K562 (cell line): Measurements from ENCODE around the gene SELENOI. TPM values are rescaled to one million over a fixed set of nuclear protein-coding genes. Genes with fewer than 3 reads are reported as not detected.

Source experiments
- CREB1 ChIP-seq, 2 experiments: sonication (generic) in 1 of 2; formaldehyde crosslinking in 1 of 2; IDR thresholded peaks; 2 replicates each; pipeline versions ENCODE4 v1.6.1 to v1.8.0; 2012 to 2022; ENCODE audit warnings: inconsistent platforms in 1 of 2, mild to moderate bottlenecking in 1 of 2, missing genetic modification reagents in 1 of 2, moderate library complexity in 1 of 2
- CREB5 ChIP-seq: fragments of 250-450 bp; sonication (Bioruptor Pico); IDR thresholded peaks from 2 replicates; pipeline ENCODE4 v1.5.0; 2020; ENCODE audit warnings: mild to moderate bottlenecking
- EP400 ChIP-seq: fragments of 450-650 bp; IDR thresholded peaks from 2 replicates; pipeline ENCODE4 v1.6.1; 2017; ENCODE audit warnings: antibody characterized with exemption, mild to moderate bottlenecking, moderate library complexity
- ETV5 ChIP-seq: sonication (generic); formaldehyde crosslinking; IDR thresholded peaks from 2 replicates; pipeline ENCODE4 v1.4.0; 2020; ENCODE audit warnings: low read depth, mild to moderate bottlenecking, missing genetic modification reagents
- HMG20B ChIP-seq: fragments of 250-450 bp; sonication (Bioruptor Pico); IDR thresholded peaks from 2 replicates; pipeline ENCODE4 v1.5.0; 2021; ENCODE audit warnings: mild to moderate bottlenecking
- MEIS2 ChIP-seq: fragments of 450-650 bp; IDR thresholded peaks from 2 replicates; pipeline ENCODE4 v1.6.1; 2014; ENCODE audit warnings: mild to moderate bottlenecking; ENCODE audit not compliant: partially characterized antibody
- MTA3 ChIP-seq: fragments of 450-650 bp; formaldehyde crosslinking; IDR thresholded peaks from 2 replicates; pipeline ENCODE4 v1.6.1; 2017; ENCODE audit warnings: mild to moderate bottlenecking, borderline replicate concordance
- POU5F1 ChIP-seq: fragments of 150-350 bp; IDR thresholded peaks from 2 replicates; pipeline ENCODE4 v1.6.1; 2014; ENCODE audit warnings: borderline replicate concordance, low read length, low read depth, mild to moderate bottlenecking; ENCODE audit not compliant: partially characterized antibody
- PRMT5 ChIP-seq: sonication (generic); formaldehyde crosslinking; IDR thresholded peaks from 2 replicates; pipeline ENCODE4 v1.5.0; 2020; ENCODE audit warnings: missing genetic modification reagents
- REST ChIP-seq, 2 experiments: fragments of 450-650 bp; formaldehyde crosslinking in 1 of 2; IDR thresholded peaks; 2 replicates each; pipeline versions ENCODE4 v1.4.0 to v1.6.1; 2014 to 2020; ENCODE audit warnings: mild to moderate bottlenecking in 2 of 2, borderline replicate concordance in 1 of 2, low read depth in 1 of 2
- SNIP1 ChIP-seq: fragments of 450-650 bp; IDR thresholded peaks from 2 replicates; pipeline ENCODE4 v1.7.1; 2017; ENCODE audit warnings: low read depth, mild to moderate bottlenecking
- TEAD2 ChIP-seq: fragments of 450-650 bp; IDR thresholded peaks from 2 replicates; pipeline ENCODE4 v1.6.1; 2016; ENCODE audit warnings: missing genetic modification characterization, control low read depth, missing compliant biosample characterization
- ZNF398 ChIP-seq: fragments of 250-450 bp; sonication (Bioruptor Pico); IDR thresholded peaks from 2 replicates; pipeline ENCODE4 v1.8.0; 2021; ENCODE audit warnings: moderate library complexity, mild to moderate bottlenecking, inconsistent platforms
- polyA plus RNA-seq, 8 experiments: library from polyadenylated mRNA; depleted of rRNA in 4 of 8; stranded (reverse) in 5 of 8; unstranded in 3 of 8; fragments of >200 nt; fragmentation: Nextera tagmentation in 2 of 8; fragmentation: Illumina TruSeq in 1 of 8; extraction: Ambion mirVana in 2 of 8; extraction: Trizol in 1 of 8; gene quantifications; 2 replicates each; pipeline versions ENCODE4 v1.2.1 to v1.2.3, GENCODE V29; 2011 to 2014; ENCODE audit warnings: inconsistent platforms in 1 of 8, missing spikeins in 1 of 8
- total RNA-seq, 7 experiments: library from RNA; depleted of rRNA in 6 of 7; stranded (reverse); fragments of >200 nt in 6 of 7; fragmentation: Illumina TruSeq in 2 of 7; extraction: Trizol in 2 of 7; gene quantifications; 2 replicates each; pipeline versions ENCODE4 v1.2.1 to v1.2.3, GENCODE V29; 2011 to 2021; ENCODE audit warnings: low replicate concordance in 1 of 7

SELENOI gene
- total and polyA plus RNA-seq, 9 of the 15 experiments (the other 6 are each of a cell fraction or from before 2014, with no cell fraction given): 9.6 to 46.9 (median 24.4) TPM

GRCh38 chr2:26355038-26355995, 9.4 kb downstream of the SELENOI start (continued):
- TF ChIP-seq REST (IDR thresholded peaks at IDR 0.05; ENCODE audit: borderline replicate concordance) (peak; percentile 22; the same call in 1 of the 2 replicates), REST (CRISPR knock-in tag; IDR thresholded peaks at IDR 0.05; ENCODE audit: low read depth) (no peak), TEAD2 (tag) (no peak), ZNF398 (CRISPR knock-in tag) (no peak), PRMT5 (CRISPR knock-in tag) (no peak), SNIP1 (no peak), CREB5 (no peak), POU5F1 (no peak), MTA3 (peak; percentile 65; the same call in 1 of the 2 replicates), EP400 (peak; percentile 71), CREB1 (IDR thresholded peaks at IDR 0.05) (0 out of 2 replicates have a peak, but pooled peaks have one; percentile 23), CREB1 (CRISPR knock-in tag; IDR thresholded peaks at IDR 0.05) (no peak), MEIS2 (peak; percentile 65), ETV5 (CRISPR knock-in tag) (no peak), HMG20B (CRISPR knock-in tag) (no peak)
